Measurements from ENCODE around the gene DOCK1.

DOCK1 gene

GRCh38 chr10:127343821-127344220, 438.6 kb downstream of the DOCK1 start:
- TF ChIP-seq, protein P1, sequence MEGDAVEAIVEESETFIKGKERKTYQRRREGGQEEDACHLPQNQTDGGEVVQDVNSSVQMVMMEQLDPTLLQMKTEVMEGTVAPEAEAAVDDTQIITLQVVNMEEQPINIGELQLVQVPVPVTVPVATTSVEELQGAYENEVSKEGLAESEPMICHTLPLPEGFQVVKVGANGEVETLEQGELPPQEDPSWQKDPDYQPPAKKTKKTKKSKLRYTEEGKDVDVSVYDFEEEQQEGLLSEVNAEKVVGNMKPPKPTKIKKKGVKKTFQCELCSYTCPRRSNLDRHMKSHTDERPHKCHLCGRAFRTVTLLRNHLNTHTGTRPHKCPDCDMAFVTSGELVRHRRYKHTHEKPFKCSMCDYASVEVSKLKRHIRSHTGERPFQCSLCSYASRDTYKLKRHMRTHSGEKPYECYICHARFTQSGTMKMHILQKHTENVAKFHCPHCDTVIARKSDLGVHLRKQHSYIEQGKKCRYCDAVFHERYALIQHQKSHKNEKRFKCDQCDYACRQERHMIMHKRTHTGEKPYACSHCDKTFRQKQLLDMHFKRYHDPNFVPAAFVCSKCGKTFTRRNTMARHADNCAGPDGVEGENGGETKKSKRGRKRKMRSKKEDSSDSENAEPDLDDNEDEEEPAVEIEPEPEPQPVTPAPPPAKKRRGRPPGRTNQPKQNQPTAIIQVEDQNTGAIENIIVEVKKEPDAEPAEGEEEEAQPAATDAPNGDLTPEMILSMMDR (IDR thresholded peaks at IDR 0.05; ENCODE audit: extremely low read depth, missing control alignments), result no peak
- DNase-seq (ENCODE audit: low spot score), result no peak

DNA sequence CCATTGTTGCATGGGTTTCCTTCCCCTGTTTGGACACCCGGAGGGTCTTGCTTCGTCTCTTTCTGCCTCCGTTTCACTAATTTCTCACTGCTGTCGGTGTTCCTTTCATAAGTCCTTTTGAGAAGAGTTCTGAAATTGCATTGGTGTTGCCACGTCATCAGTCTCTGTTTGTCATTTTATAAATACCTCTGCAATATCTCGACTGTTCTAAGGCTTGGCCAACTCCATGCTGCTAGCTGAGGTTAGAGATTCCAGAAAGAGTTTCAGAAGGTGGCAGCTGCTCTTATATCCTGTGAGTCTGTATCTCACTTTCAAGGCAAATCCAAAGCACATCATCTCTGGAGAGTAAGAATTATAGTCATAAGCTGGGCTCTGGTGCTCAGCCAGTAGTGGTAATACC, 439.1 kb downstream of the DOCK1 start:
- TF ChIP-seq, protein P1 (IDR thresholded peaks at IDR 0.05; ENCODE audit: extremely low read depth, missing control alignments), result no peak
- no peak for DNase-seq (ENCODE audit: low spot score)

GRCh38 chr10:127345231-127345965, 440.2 kb downstream of the DOCK1 start:
- TF ChIP-seq, protein P1 (IDR thresholded peaks at IDR 0.05; ENCODE audit: extremely low read depth, missing control alignments), result no peak
- DNase-seq (ENCODE audit: low spot score), result no peak

DNA sequence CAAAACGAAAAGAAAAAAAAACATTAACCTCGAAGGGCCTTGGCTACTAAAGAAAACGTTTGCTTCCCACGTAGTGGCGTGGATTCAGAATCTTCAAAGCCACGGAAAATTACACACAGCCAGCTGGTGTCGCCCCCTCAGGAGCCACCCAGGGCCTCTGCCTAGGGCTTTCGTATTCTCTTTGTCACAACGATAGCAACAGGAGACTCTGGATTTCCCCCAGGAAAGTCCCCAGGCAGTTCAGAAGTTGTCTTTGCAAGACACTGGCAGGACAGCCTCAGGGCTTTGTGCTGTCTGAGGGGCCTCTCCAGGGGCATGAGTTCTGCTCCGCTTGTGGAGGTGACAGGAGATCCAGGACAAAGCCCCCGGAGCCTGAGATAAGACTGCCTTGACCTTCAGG, 441.4 kb downstream of the DOCK1 start:
- TF ChIP-seq, protein P1 (IDR thresholded peaks at IDR 0.05; ENCODE audit: extremely low read depth, missing control alignments), result no peak
- DNase-seq (ENCODE audit: low spot score), result peak; percentile 40

- DNase-seq (ENCODE audit: low spot score), result no peak
- TF ChIP-seq, protein P1 (IDR thresholded peaks at IDR 0.05; ENCODE audit: extremely low read depth, missing control alignments), result no peak
Observed at GRCh38 chr10:127347202-127347959, 442.2 kb downstream of the DOCK1 start.

- TF ChIP-seq, protein P1 (IDR thresholded peaks at IDR 0.05; ENCODE audit: extremely low read depth, missing control alignments), result no peak
- no peak for DNase-seq (ENCODE audit: low spot score)
Observed at GRCh38 chr10:127349737-127350136, 444.5 kb downstream of the DOCK1 start.

DNA sequence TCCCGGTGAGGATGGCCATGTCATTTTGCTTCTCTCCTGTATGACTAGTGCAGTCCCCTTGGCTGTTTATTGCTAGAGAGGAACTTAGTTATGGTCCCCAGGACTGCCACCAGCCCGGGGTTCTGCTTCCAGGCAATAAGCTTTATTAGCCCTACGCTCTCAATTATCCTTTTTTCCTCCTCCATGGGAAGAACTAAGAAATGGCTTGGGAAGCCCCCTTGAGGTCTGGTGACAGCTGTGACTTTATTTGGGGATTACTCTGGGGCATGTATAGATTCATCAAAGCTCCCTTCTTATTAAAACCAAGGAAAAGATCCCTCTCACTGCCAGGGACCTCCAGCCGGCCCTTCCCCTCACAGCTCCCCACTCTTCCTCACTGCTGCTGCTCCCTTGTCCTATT, 446.3 kb downstream of the DOCK1 start:
- no peak for DNase-seq (ENCODE audit: low spot score)
- TF ChIP-seq, protein P1 (IDR thresholded peaks at IDR 0.05; ENCODE audit: extremely low read depth, missing control alignments), result no peak
